Heart left ventricle (tissue), 13 donors: ENCODE results near the gene CSRP1.

Experiments
- POLR2A ChIP-seq, 2 donors: fragments of 450-650 bp; IDR thresholded peaks; one replicate each; pipeline ENCODE4 v1.6.1; 2017; ENCODE audit warnings: antibody characterized with exemption in 2 of 2, mild to moderate bottlenecking in 2 of 2, moderate library complexity in 2 of 2
- TF ChIP-seq, protein P1 (sequence below), 12 donors: fragments of 200-600 bp; sonication (generic) in 4 of 12; IDR thresholded peaks; one replicate each; pipeline versions ENCODE4 v1.5.0 to v1.8.0; 2018 to 2022; ENCODE audit warnings: antibody characterized with exemption in 12 of 12, mild to moderate bottlenecking in 5 of 12
- donor health status: ischemic (EF 13 %, LVEDD 7.1; RV severe dilation, severe dysfunction).
- donor health status: DM: no; HTN: yes; CAD: no.
- donor health status: DM: no; HTN: no; CAD: no.
- donor health status: ischemic (EF 25% LVEDD 6.9; RV normal size, moderate dysfunction).
- donor health status: ischemic (EF 25% LVEDD 5.7; RV mildly dilated, moderate dysfunction).
- donor health status: ischemic (EF 35%, LVEDD 5.7; RV mildly dilated, moderate dysfunction).
- donor health status: nonischemic (EF 11% LVEDD 7.7; RV severe dilation, severe dysfunction).
- donor health status: DM: yes; HTN: yes; CAD: no.
- donor health status: PGD.
- donor health status: ischemic (EF 29% LVEDD 5.4; RV normal size, mild dysfunction).
- donor health status: nonischemic (EF 23%, LVEDD 6.1; RV moderate dilation, normal function).

DNA sequence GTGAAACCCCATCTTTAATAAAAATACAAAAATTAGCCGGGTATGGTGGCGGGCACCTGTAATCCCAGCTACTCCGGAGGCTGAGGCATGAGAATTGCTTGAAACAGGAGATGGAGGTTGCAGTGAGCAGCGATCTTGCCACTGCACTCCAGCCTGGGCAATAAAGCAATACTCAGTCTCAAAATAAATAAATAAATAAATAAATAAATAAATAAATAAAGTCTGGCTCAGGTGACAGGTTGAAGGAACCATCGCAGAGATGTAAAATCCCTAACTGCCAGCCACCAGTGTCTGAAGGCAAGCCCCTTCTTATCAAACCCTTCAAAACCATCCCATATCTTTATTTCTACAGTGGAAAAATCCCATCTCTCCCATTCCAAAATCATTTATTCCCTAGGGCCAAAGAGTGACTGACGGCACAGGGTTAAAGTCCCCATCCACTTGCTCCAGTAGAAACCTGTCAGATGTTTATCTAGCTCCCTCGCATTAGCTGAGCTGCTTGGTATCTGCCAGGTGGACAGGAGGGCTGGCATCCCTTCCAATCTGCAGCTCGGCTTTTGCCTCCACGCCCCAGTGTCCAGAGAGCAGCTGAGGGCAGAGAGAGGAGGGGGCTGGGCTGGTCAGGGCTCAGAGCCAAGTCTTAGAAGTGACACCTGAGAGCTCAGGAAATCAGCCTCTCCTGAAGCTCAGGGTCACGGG, 5.0 kb downstream of the CSRP1 start:
- no peak for TF ChIP-seq POLR2A (IDR thresholded peaks at IDR 0.05)
- TF ChIP-seq, protein P1, sequence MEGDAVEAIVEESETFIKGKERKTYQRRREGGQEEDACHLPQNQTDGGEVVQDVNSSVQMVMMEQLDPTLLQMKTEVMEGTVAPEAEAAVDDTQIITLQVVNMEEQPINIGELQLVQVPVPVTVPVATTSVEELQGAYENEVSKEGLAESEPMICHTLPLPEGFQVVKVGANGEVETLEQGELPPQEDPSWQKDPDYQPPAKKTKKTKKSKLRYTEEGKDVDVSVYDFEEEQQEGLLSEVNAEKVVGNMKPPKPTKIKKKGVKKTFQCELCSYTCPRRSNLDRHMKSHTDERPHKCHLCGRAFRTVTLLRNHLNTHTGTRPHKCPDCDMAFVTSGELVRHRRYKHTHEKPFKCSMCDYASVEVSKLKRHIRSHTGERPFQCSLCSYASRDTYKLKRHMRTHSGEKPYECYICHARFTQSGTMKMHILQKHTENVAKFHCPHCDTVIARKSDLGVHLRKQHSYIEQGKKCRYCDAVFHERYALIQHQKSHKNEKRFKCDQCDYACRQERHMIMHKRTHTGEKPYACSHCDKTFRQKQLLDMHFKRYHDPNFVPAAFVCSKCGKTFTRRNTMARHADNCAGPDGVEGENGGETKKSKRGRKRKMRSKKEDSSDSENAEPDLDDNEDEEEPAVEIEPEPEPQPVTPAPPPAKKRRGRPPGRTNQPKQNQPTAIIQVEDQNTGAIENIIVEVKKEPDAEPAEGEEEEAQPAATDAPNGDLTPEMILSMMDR (IDR thresholded peaks at IDR 0.05) = no peak
